ENCODE measurements around the gene EP300.

DNA sequence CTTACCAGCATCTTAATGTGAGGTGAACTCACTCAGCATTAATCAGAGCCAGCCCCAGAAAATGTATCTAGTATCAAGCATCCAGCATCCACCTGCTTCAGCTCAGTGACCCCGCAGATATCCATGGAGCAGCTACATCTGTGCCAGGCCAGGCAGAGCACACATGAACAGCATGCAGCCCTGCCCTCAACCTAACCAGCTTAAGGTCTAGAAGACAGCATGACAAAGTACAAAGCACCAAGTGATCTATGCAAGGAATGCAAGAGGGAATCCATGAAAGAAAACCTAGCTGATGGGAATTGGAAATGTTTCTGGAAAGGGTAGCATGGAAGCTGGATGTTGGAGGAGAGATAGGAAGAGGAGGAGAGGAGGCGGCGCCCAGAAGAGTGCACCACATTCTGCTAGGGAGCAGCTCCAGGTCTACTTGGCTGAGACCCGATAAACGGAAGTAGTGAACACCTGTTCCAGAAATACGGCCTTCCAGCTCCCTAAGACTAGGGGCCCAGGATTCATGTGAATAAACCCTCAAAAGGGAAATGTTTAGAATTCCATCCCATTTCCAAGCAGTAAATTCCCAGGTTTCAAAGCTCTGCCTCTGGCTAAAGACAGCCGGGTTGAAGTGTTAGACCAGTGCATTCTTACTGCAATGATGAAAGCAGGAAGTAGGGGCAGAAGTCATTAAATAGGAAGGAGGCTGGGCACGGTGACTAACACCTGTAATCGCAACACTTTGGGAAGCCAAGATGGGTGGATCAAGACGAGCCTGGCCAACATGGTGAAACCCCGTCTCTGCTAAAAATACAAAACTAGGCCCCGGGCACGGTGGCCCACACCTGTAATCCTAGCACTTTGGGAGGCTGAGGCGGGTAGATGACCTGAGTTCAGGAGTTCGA is 89.2 kb downstream of the EP300 start:
- no peak for TF ChIP-seq POLR2A (IDR thresholded peaks at IDR 0.05)
- TF ChIP-seq, protein P1, sequence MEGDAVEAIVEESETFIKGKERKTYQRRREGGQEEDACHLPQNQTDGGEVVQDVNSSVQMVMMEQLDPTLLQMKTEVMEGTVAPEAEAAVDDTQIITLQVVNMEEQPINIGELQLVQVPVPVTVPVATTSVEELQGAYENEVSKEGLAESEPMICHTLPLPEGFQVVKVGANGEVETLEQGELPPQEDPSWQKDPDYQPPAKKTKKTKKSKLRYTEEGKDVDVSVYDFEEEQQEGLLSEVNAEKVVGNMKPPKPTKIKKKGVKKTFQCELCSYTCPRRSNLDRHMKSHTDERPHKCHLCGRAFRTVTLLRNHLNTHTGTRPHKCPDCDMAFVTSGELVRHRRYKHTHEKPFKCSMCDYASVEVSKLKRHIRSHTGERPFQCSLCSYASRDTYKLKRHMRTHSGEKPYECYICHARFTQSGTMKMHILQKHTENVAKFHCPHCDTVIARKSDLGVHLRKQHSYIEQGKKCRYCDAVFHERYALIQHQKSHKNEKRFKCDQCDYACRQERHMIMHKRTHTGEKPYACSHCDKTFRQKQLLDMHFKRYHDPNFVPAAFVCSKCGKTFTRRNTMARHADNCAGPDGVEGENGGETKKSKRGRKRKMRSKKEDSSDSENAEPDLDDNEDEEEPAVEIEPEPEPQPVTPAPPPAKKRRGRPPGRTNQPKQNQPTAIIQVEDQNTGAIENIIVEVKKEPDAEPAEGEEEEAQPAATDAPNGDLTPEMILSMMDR (IDR thresholded peaks at IDR 0.05) = no peak

All from right lobe of liver (tissue), 4 donors.